Thyroid gland (tissue), 4 donors: ENCODE results near the gene KYAT1.

Experiments
- CTCF ChIP-seq, 6 experiments: fragments of 200-600 bp in 3 of 6; fragments of 450-650 bp in 3 of 6; sonication (generic) in 3 of 6; IDR thresholded peaks; one replicate each; pipeline ENCODE4 v1.5.1; 2016 to 2019; ENCODE audit warnings: antibody characterized with exemption in 6 of 6, mild to moderate bottlenecking in 2 of 6, inconsistent platforms in 1 of 6, moderate library complexity in 1 of 6
- POLR2A ChIP-seq, 2 donors: fragments of 450-650 bp; IDR thresholded peaks; one replicate each; pipeline ENCODE4 v1.6.1; 2017; ENCODE audit warnings: antibody characterized with exemption in 2 of 2, mild to moderate bottlenecking in 2 of 2, moderate library complexity in 1 of 2

DNA sequence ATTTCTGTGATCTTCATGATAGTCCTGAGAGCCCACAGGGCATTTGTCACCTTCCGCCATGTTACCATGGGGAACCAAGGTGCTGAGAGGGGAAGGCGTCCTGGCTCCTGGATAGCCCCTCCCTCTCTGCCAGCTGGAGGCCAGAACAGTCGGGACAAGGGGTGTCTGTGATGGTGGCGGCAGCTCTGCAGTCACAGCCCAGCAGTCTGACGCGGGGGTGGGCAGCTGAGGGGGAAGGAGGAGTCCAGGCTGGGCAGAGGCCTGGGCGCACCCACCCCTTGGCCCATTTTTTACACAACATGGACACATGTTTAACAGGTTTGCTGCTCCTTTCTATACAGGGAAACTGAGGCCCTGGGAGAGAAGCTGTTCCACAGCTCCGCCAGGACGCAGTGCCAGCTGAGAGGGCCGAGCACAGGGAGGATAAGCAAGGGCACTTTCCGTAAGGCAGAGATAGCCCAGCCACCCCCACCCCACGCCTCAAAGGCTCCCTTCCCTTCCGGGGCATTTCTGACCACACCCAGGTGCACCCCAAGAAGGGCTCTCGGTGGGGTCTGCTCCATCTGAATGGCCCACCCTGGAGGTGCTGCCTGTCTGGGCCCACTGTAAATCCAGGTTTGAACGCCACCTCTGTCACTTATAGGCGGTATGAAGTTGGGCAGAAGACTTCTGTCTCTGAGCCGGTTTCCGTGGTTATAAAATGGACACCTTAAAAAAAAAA is 17.3 kb upstream of the KYAT1 start:
- TF ChIP-seq CTCF (IDR thresholded peaks at IDR 0.05), result no peak
- TF ChIP-seq POLR2A (IDR thresholded peaks at IDR 0.05), result no peak
